H1 (cell line): ENCODE results near the gene GPRIN3. TPM values are rescaled to one million over a fixed set of nuclear protein-coding genes. Genes with fewer than 3 reads are reported as not detected.

Source experiments
- CTCF ChIA-PET: fragments of 300-600 bp; sonication (Branson Sonifier 250); formaldehyde crosslinking; loops from one replicate; lab custom pipeline; 2021; ENCODE audit not compliant: partially characterized antibody; lab: Charles Lee
- POLR2A ChIA-PET: fragments of 300-600 bp; sonication (Branson Sonifier 250); formaldehyde crosslinking; loops from one replicate; lab custom pipeline; 2021; ENCODE audit warnings: inconsistent platforms; ENCODE audit not compliant: partially characterized antibody; lab: Charles Lee
- DNase-seq, 2 experiments: peaks; one replicate each; pipeline versions ENCODE4 v3.0.0 to v3.0.0-alpha.2; 2010 to 2022; ENCODE audit warnings: low spot score in 2 of 2, low read depth in 1 of 2, mixed read lengths in 1 of 2
- FAIRE-seq: peaks from 2 replicates; lab custom pipeline; 2011; peaks lifted over from hg19 to GRCh38; lab: Jason Lieb, UNC
- H2AFZ ChIP-seq: 2 replicates; pipeline ENCODE4 v1.8.1; 2012; ENCODE audit warnings: low read length, inconsistent platforms
- H2AK5ac ChIP-seq: 2 replicates; pipeline ENCODE4 v1.6.1; 2013; ENCODE audit warnings: low read depth, low read length
- H2BK120ac ChIP-seq: replicated peaks from 2 replicates; pipeline ENCODE3; 2013; ENCODE audit warnings: low read depth, low read length, inconsistent platforms
- H2BK12ac ChIP-seq: 2 replicates; pipeline ENCODE4 v1.6.1; 2013; ENCODE audit warnings: low read depth, low read length
- H2BK15ac ChIP-seq: 2 replicates; pipeline ENCODE4 v1.6.1; 2013; ENCODE audit warnings: low read length
- H2BK20ac ChIP-seq: 2 replicates; pipeline ENCODE4 v1.6.1; 2013; ENCODE audit warnings: low read length
- H2BK5ac ChIP-seq: 2 replicates; pipeline ENCODE4 v1.6.1; 2013; ENCODE audit warnings: low read depth, low read length
- H3K14ac ChIP-seq: 2 replicates; pipeline ENCODE4 v1.6.1; 2013; ENCODE audit warnings: inconsistent platforms; ENCODE audit not compliant: insufficient read length
- H3K18ac ChIP-seq: 2 replicates; pipeline ENCODE4 v1.6.1; 2013; ENCODE audit warnings: low read length; ENCODE audit errors: extremely low read depth
- H3K23ac ChIP-seq: 2 replicates; pipeline ENCODE4 v1.6.1; 2013; ENCODE audit warnings: inconsistent platforms; ENCODE audit not compliant: insufficient read length
- H3K23me2 ChIP-seq: 2 replicates; pipeline ENCODE4 v1.6.1; 2013; ENCODE audit warnings: low read depth, low read length
- H3K27ac ChIP-seq: 2 replicates; pipeline ENCODE4 v1.6.1; 2011; ENCODE audit warnings: low read depth, low read length, inconsistent platforms
- H3K27me3 ChIP-seq, 4 experiments: replicated peaks in 1 of 4; 1 replicate in 1 of 4; 2 replicates in 3 of 4; pipeline versions ENCODE4 v1.6.1 to v1.8.1; 2011 to 2013; ENCODE audit warnings: low read length in 3 of 4, mild to moderate bottlenecking in 3 of 4, inconsistent platforms in 2 of 4, mixed read lengths in 2 of 4, moderate library complexity in 1 of 4; ENCODE audit not compliant: control insufficient read depth in 3 of 4, insufficient read depth in 3 of 4; ENCODE audit errors: extremely low read depth in 1 of 4
- H3K36me3 ChIP-seq, 4 experiments: 2 replicates each; pipeline versions ENCODE4 v1.6.1 to v1.8.1; 2011 to 2013; ENCODE audit warnings: mild to moderate bottlenecking in 4 of 4, low read length in 3 of 4, moderate library complexity in 2 of 4, control low read depth in 1 of 4, inconsistent platforms in 1 of 4; ENCODE audit not compliant: insufficient read depth in 4 of 4, control insufficient read depth in 2 of 4
- H3K4ac ChIP-seq: replicated peaks from 2 replicates; pipeline ENCODE3; 2013; ENCODE audit warnings: low read length, low read depth, mixed read lengths, inconsistent platforms; ENCODE audit not compliant: insufficient read length
- H3K4me1 ChIP-seq, 4 experiments: replicated peaks in 1 of 4; 1 replicate in 1 of 4; 2 replicates in 3 of 4; pipeline versions ENCODE4 v1.6.1 to v1.8.1; 2011 to 2013; ENCODE audit warnings: low read length in 3 of 4, inconsistent platforms in 2 of 4, mixed read lengths in 1 of 4; ENCODE audit not compliant: insufficient read depth in 4 of 4, control insufficient read depth in 3 of 4
- H3K4me2 ChIP-seq, 2 experiments: 2 replicates each; pipeline versions ENCODE4 v1.6.1 to v1.8.1; 2011 to 2013; ENCODE audit warnings: low read depth in 2 of 2, low read length in 2 of 2, control low read depth in 1 of 2, inconsistent platforms in 1 of 2, mild to moderate bottlenecking in 1 of 2; ENCODE audit not compliant: insufficient read depth in 1 of 2
- H3K4me3 ChIP-seq, 4 experiments: fragments of 200-600, 300-600 bp in 1 of 4; sonication (generic), shearing (Covaris generic), sonication (Bioruptor Twin) in 1 of 4; 2 replicates each; pipeline versions ENCODE4 v1.5.1 to v1.8.1; 2011 to 2016; ENCODE audit warnings: low read length in 4 of 4, low read depth in 3 of 4, control low read depth in 2 of 4, inconsistent platforms in 2 of 4, mild to moderate bottlenecking in 2 of 4, mixed read lengths in 1 of 4, moderate library complexity in 1 of 4; ENCODE audit not compliant: insufficient read depth in 2 of 4; ENCODE audit errors: extremely low read depth in 1 of 4
- H3K56ac ChIP-seq: replicated peaks from 2 replicates; pipeline ENCODE3; 2013; ENCODE audit warnings: low read depth, mild to moderate bottlenecking, mixed read lengths, low read length, inconsistent platforms; ENCODE audit not compliant: insufficient read length
- H3K79me1 ChIP-seq: 2 replicates; pipeline ENCODE4 v1.6.1; 2013; ENCODE audit warnings: low read depth, low read length, control low read depth
- H3K79me2 ChIP-seq, 2 experiments: 2 replicates each; pipeline versions ENCODE4 v1.6.1 to v1.8.1; 2012 to 2013; ENCODE audit warnings: low read length in 2 of 2, mild to moderate bottlenecking in 2 of 2, inconsistent platforms in 1 of 2; ENCODE audit not compliant: insufficient read depth in 2 of 2, control insufficient read depth in 1 of 2
- H3K9ac ChIP-seq, 4 experiments: replicated peaks in 1 of 4; 1 replicate in 1 of 4; 2 replicates in 3 of 4; pipeline versions ENCODE4 v1.6.1 to v1.8.1; 2011 to 2013; ENCODE audit warnings: low read depth in 3 of 4, low read length in 3 of 4, control low read depth in 2 of 4, mild to moderate bottlenecking in 2 of 4, moderate library complexity in 2 of 4, inconsistent platforms in 1 of 4; ENCODE audit errors: extremely low read depth in 1 of 4
- H3K9me3 ChIP-seq, 2 experiments: 2 replicates each; pipeline versions ENCODE4 v1.6.1 to v1.8.1; 2012 to 2013; ENCODE audit warnings: mild to moderate bottlenecking in 2 of 2, moderate library complexity in 2 of 2, control low read depth in 1 of 2, inconsistent platforms in 1 of 2, low read depth in 1 of 2, low read length in 1 of 2, mixed read lengths in 1 of 2; ENCODE audit not compliant: insufficient read depth in 2 of 2
- H4K20me1 ChIP-seq, 2 experiments: replicated peaks in 1 of 2; 2 replicates each; pipeline versions ENCODE3 to v1.8.1; 2011 to 2013; ENCODE audit warnings: inconsistent platforms in 2 of 2, low read length in 2 of 2, mild to moderate bottlenecking in 1 of 2; ENCODE audit not compliant: insufficient read depth in 2 of 2, control insufficient read depth in 1 of 2
- H4K5ac ChIP-seq: 2 replicates; pipeline ENCODE4 v1.6.1; 2013; ENCODE audit warnings: low read length, low read depth, mixed read lengths, inconsistent platforms; ENCODE audit not compliant: insufficient read length
- H4K8ac ChIP-seq: 2 replicates; pipeline ENCODE4 v1.8.0; 2013; ENCODE audit warnings: mild to moderate bottlenecking, moderate library complexity, low read length, inconsistent platforms; ENCODE audit not compliant: insufficient read depth; ENCODE audit errors: extremely low read depth
- H4K91ac ChIP-seq: replicated peaks from 2 replicates; pipeline ENCODE3; 2013; ENCODE audit warnings: low read length, mixed read lengths, inconsistent platforms; ENCODE audit not compliant: insufficient read length
- PHF8 ChIP-seq: fragments of 200-600 bp; sonication (generic); conservative IDR thresholded peaks from 2 replicates; pipeline ENCODE4 v1.7.1; 2012; ENCODE audit warnings: low read depth, mild to moderate bottlenecking, inconsistent platforms, low read length, moderate library complexity
- SIRT6 ChIP-seq: IDR thresholded peaks from one replicate; pipeline ENCODE4 v1.7.1; 2012; ENCODE audit warnings: low read length, inconsistent platforms
- WGBS, 2 experiments: shearing (Covaris generic) in 1 of 2; methylation state at CpG; one replicate each; pipeline versions ENCODE4 v1.1.6 to v1.1.7; 2013 to 2015; ENCODE audit warnings: low lambda C conversion rate in 2 of 2, mixed read lengths in 2 of 2, inconsistent platforms in 1 of 2, low coverage in 1 of 2, missing lambda C conversion rate in 1 of 2; ENCODE audit not compliant: insufficient replicate concordance in 2 of 2, insufficient coverage in 1 of 2, insufficient read length in 1 of 2; ENCODE audit errors: extremely low coverage in 1 of 2, missing lambda C conversion rate in 1 of 2; 5-methylcytosine and 5-hydroxymethylcytosine counted together
- polyA plus RNA-seq, 7 experiments: library from polyadenylated mRNA; depleted of rRNA in 3 of 7; stranded (reverse) in 5 of 7; unstranded in 2 of 7; fragments of >200 nt in 5 of 7; fragments of 200-250 nt in 2 of 7; gene quantifications; 1 replicate in 5 of 7; 2 replicates in 1 of 7; 4 replicates in 1 of 7; pipeline versions ENCODE4 v1.2.1 to v1.2.3, GENCODE V29; 2011 to 2013; ENCODE audit warnings: missing spikeins in 2 of 7, mixed read lengths in 2 of 7
- total RNA-seq: library from RNA; stranded (reverse); fragmentation: NEBNext Ultra II Directional; extraction: Animal tissue kit (Norgen Biotek cat#: 25700); gene quantifications from 2 replicates; pipeline ENCODE4 v1.2.1, GENCODE V29; 2021

The GPRIN3 gene
- total and polyA plus RNA-seq, 2 of the 8 experiments (the other 6 are each of a cell fraction or from before 2014, with no cell fraction given): 0.17 to 1.4 TPM

DNA sequence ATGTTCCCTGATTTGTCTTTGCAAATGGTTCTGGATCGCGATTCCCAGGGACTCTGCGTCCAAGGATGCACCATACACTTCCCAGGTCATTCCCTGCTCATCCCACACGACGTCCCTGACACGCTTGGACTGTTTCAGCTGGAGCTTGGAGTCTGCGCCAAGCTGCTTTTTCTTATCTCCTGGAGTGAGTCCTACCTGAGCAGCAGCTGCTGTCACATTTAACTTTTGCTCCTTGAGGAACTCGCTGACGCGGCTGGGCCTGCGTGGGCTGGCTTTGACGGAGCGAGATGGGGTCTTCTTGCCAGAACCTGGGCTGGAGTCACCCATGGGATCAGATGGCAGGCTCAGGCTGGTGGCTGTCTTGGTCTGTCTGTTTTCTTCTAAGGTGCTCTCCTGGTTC, 59.6 kb downstream of the GPRIN3 start:
- H4K8ac ChIP-seq: no peak overlapping the region
- TF ChIP-seq PHF8: no peak
- no peak for TF ChIP-seq SIRT6
- TF ChIP-seq, all 59 proteins: peak for 0
- WGBS, 2 experiments: 90% methylated on average over 13 of the region's 13 CpGs; no CpG with 5 or more reads in 1 of the 2 experiments
- Histone ChIP-seq H3K18ac (no peak overlapping the region), H3K4me1 (peaks cover 0 to 3% (median 1%) of the 10 kb centered on the region in 4 experiments; a peak in 3 of 7 replicates), H4K91ac (no peak overlapping the region), H3K23ac (no peak overlapping the region), H2BK12ac (no peak overlapping the region), H3K36me3 (no peaks in the 10 kb centered on the region), H3K4ac (no peak overlapping the region), H3K14ac (no peak overlapping the region), H3K79me2 (no peaks in the 10 kb centered on the region), H3K9ac (no peak overlapping the region), H3K27me3 (no peaks in the 10 kb centered on the region), H3K27ac (no peak overlapping the region), H3K23me2 (no peaks in the 10 kb centered on the region), H3K9me3 (no peaks in the 10 kb centered on the region), H2BK15ac (no peak overlapping the region), H4K20me1 (no peaks in the 10 kb centered on the region), H2BK5ac (no peak overlapping the region), H3K56ac (no peak overlapping the region), H3K4me2 (no peak overlapping the region), H3K4me3 (no peak overlapping the region), H2BK20ac (no peak overlapping the region), H2AFZ (no peak overlapping the region), H2AK5ac (no peak overlapping the region), H4K5ac (no peak overlapping the region), H2BK120ac (no peak overlapping the region), H3K79me1 (no peaks in the 10 kb centered on the region)
- no peak for DNase-seq
- POLR2A ChIA-PET: no interaction called here
- CTCF ChIA-PET: interaction anchor here (1.0 to 2.4 kb wide), 4 partner anchors 10 to 85 kb away, joined by 3 to 15 read pairs (median 7); no protein-coding TSS in a partner anchor
- no peak for FAIRE-seq
